GM12872 (cell line): ENCODE results near the gene MYT1.

Source experiments
- CTCF ChIP-seq: IDR thresholded peaks from 3 replicates; pipeline ENCODE4 v1.5.1; 2011; ENCODE audit warnings: low read depth, mild to moderate bottlenecking, low read length, moderate library complexity; ENCODE audit not compliant: insufficient read depth

The MYT1 gene

GRCh38 chr20:64269604-64270411, 105.6 kb downstream of the MYT1 start:
- TF ChIP-seq CTCF = no peak

- no peak for TF ChIP-seq CTCF
These were observed 107.4 kb downstream of the MYT1 start for GRCh38 chr20:64271636-64272035.

- no peak for TF ChIP-seq CTCF
These were observed 108.9 kb downstream of the MYT1 start for GRCh38 chr20:64273109-64273508.

GRCh38 chr20:64276817-64277216, 112.6 kb downstream of the MYT1 start:
- TF ChIP-seq CTCF = no peak

GRCh38 chr20:64277571-64278316, 113.5 kb downstream of the MYT1 start:
- TF ChIP-seq CTCF = no peak

- TF ChIP-seq CTCF = no peak
These were observed 114.0 kb downstream of the MYT1 start for GRCh38 chr20:64278317-64278681.

GRCh38 chr20:64279826-64280459, 115.7 kb downstream of the MYT1 start:
- TF ChIP-seq CTCF = no peak
